Bronchial epithelial cell (primary cell): Measurements from ENCODE around the gene UST. TPM values are rescaled to one million over a fixed set of nuclear protein-coding genes. Genes with fewer than 3 reads are reported as not detected.

Experiments
- DNase-seq: peaks from one replicate; pipeline ENCODE4 v3.0.0-alpha.2; 2010; ENCODE audit warnings: low read depth
- FAIRE-seq: peaks from 2 replicates; lab custom pipeline; 2011; peaks lifted over from hg19 to GRCh38; lab: Jason Lieb, UNC
- H3K27me3 ChIP-seq: 2 replicates; pipeline ENCODE4 v1.5.1; 2011; ENCODE audit warnings: low read length; ENCODE audit not compliant: control insufficient read depth, insufficient read depth
- H3K36me3 ChIP-seq: 2 replicates; pipeline ENCODE4 v1.5.1; 2011; ENCODE audit warnings: low read length; ENCODE audit not compliant: control insufficient read depth, insufficient read depth
- H3K4me3 ChIP-seq: 2 replicates; pipeline ENCODE4 v1.5.1; 2011; ENCODE audit warnings: mild to moderate bottlenecking, low read depth, low read length, control low read depth
- CTCF ChIP-seq: IDR thresholded peaks from 2 replicates; pipeline ENCODE4 v1.5.1; 2011; ENCODE audit warnings: mild to moderate bottlenecking, moderate library complexity, low read length, control low read depth, inconsistent platforms; ENCODE audit not compliant: insufficient read depth, severe bottlenecking
- total RNA-seq: library from RNA; depleted of rRNA; stranded (reverse); fragments of >200 nt; gene quantifications from 2 replicates; pipeline ENCODE4 v1.2.1, GENCODE V29; 2014

Gene UST
- total RNA-seq, 1 donor from 2014 or later: 18.7 TPM

GRCh38 chr6:148789948-148790347 is 43.1 kb downstream of the UST start:
- DNase-seq: no peak

GRCh38 chr6:148790404-148790803 is 43.6 kb downstream of the UST start:
- FAIRE-seq (no peak), DNase-seq (no peak)
- no peak overlapping the region for H3K4me3 ChIP-seq
- H3K36me3 ChIP-seq: no peaks in the 10 kb centered on the region
- H3K27me3 ChIP-seq: no peaks in the 10 kb centered on the region
- no peak for TF ChIP-seq CTCF

More at GRCh38 chr6:148789948-148790347, 43.1 kb downstream of the UST start:
- H3K36me3 ChIP-seq: no peaks in the 10 kb centered on the region
- no peak for FAIRE-seq
- TF ChIP-seq CTCF: no peak
- H3K27me3 ChIP-seq: no peaks in the 10 kb centered on the region
- no peak overlapping the region for H3K4me3 ChIP-seq

- TF ChIP-seq CTCF: no peak
- Histone ChIP-seq H3K27me3 (no peaks in the 10 kb centered on the region), H3K4me3 (no peak overlapping the region), H3K36me3 (no peaks in the 10 kb centered on the region)
- DNase-seq (no peak), FAIRE-seq (no peak)
These were observed 44.0 kb downstream of the UST start for GRCh38 chr6:148790817-148791216.

GRCh38 chr6:148791372-148791771 is 44.5 kb downstream of the UST start:
- H3K27me3 ChIP-seq: no peaks in the 10 kb centered on the region
- FAIRE-seq (no peak), DNase-seq (no peak)
- TF ChIP-seq CTCF: no peak
- H3K36me3 ChIP-seq: no peaks in the 10 kb centered on the region
- no peak overlapping the region for H3K4me3 ChIP-seq

GRCh38 chr6:148793721-148794120 is 46.9 kb downstream of the UST start:
- no peak for TF ChIP-seq CTCF

GRCh38 chr6:148794797-148795196 is 48.0 kb downstream of the UST start:
- DNase-seq (no peak), FAIRE-seq (no peak)
- no peak for TF ChIP-seq CTCF
- H3K27me3 ChIP-seq: no peaks in the 10 kb centered on the region
- H3K4me3 ChIP-seq: no peak overlapping the region
- no peaks in the 10 kb centered on the region for H3K36me3 ChIP-seq

More at GRCh38 chr6:148793721-148794120, 46.9 kb downstream of the UST start:
- no peak overlapping the region for H3K4me3 ChIP-seq
- DNase-seq: no peak
- FAIRE-seq: no peak
- H3K27me3 ChIP-seq: no peaks in the 10 kb centered on the region
- no peaks in the 10 kb centered on the region for H3K36me3 ChIP-seq
